ENCODE results near the gene SSBP3. TPM values are rescaled to one million over a fixed set of nuclear protein-coding genes. Genes with fewer than 3 reads are reported as not detected.

The SSBP3 gene
- polyA plus RNA-seq, 1 experiment = 34.3 TPM

DNA sequence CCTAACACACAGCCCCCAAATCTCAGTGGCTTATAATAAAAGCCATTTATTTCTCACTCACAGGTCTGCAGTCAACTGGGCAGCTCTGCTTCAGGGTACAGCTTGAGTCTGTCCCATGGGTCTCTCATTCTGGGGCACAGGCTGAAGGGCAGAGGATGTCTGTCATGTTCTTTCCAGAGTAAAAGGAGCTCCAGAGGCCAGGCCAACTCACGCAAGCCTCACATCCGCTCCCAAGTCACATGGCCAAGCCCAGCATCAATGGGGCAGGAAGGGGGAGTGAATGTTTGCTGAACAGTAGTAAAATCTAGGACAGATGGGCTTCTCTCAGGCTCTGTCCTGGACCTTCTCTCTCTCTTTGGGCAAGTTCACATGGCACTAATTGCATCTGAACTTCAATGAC, 7.1 kb upstream of the SSBP3 start:
- POLR2A ChIA-PET = no interaction called here
- CTCF ChIA-PET = interaction anchor here (0.6 to 1.3 kb wide), 3 partner anchors 70 to 76 kb away, joined by 3 to 5 read pairs (median 3); no protein-coding TSS in a partner anchor
- no peak overlapping the region for H3K27ac ChIP-seq (ENCODE audit: low read depth, low read length)

DNA sequence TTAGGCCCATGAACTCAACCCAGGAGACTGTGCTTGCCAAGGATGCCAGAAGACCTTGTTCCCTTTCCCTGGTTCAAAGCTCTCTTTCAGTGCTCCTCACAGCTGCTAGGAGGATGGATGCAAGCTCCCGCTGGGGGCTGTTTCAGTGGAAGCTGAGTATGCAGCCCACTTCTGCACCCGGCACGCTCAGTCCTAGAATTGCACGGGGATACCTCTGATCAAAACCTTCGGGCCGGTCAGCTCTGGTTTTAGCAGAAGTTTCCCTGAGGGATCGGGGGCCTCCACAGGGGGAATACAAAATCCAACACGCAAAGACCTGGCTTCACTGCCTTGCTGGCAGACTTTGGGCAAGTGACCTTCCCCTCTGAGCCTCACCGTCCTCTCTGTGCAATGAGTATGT, 4.2 kb upstream of the SSBP3 start:
- no peak overlapping the region for H3K27ac ChIP-seq (ENCODE audit: low read depth, low read length)
- CTCF ChIA-PET = interaction anchor here (1.1 kb wide), 1 partner anchor 78 kb away, joined by 4 read pairs; no protein-coding TSS in a partner anchor
- TF ChIP-seq, protein P1, sequence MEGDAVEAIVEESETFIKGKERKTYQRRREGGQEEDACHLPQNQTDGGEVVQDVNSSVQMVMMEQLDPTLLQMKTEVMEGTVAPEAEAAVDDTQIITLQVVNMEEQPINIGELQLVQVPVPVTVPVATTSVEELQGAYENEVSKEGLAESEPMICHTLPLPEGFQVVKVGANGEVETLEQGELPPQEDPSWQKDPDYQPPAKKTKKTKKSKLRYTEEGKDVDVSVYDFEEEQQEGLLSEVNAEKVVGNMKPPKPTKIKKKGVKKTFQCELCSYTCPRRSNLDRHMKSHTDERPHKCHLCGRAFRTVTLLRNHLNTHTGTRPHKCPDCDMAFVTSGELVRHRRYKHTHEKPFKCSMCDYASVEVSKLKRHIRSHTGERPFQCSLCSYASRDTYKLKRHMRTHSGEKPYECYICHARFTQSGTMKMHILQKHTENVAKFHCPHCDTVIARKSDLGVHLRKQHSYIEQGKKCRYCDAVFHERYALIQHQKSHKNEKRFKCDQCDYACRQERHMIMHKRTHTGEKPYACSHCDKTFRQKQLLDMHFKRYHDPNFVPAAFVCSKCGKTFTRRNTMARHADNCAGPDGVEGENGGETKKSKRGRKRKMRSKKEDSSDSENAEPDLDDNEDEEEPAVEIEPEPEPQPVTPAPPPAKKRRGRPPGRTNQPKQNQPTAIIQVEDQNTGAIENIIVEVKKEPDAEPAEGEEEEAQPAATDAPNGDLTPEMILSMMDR (IDR thresholded peaks at IDR 0.05; ENCODE audit: low read depth, low read length) = no peak
- DNase-seq (ENCODE audit: low read depth, low spot score) = no peak
- no peaks in the 10 kb centered on the region; the same call in 1 of the 2 replicates for H3K9me3 ChIP-seq (ENCODE audit: control insufficient read depth, insufficient read depth, low read length)
- H3K27me3 ChIP-seq (ENCODE audit: control insufficient read depth, insufficient read depth, low read length) = peaks cover 4% of the 10 kb centered on the region
- POLR2A ChIA-PET = no interaction called here
- H3K4me3 ChIP-seq (ENCODE audit: low read depth, low read length) = no peak overlapping the region

More for the DNA sequence above, 7.1 kb upstream of the SSBP3 start:
- peaks cover 14% of the 10 kb centered on the region for H3K27me3 ChIP-seq (ENCODE audit: control insufficient read depth, insufficient read depth, low read length)
- peak; percentile 7 for DNase-seq (ENCODE audit: low read depth, low spot score)
- H3K9me3 ChIP-seq (ENCODE audit: control insufficient read depth, insufficient read depth, low read length) = no peaks in the 10 kb centered on the region
- TF ChIP-seq, protein P1 (IDR thresholded peaks at IDR 0.05; ENCODE audit: low read depth, low read length) = no peak
- no peak overlapping the region for H3K4me3 ChIP-seq (ENCODE audit: low read depth, low read length)

DNA sequence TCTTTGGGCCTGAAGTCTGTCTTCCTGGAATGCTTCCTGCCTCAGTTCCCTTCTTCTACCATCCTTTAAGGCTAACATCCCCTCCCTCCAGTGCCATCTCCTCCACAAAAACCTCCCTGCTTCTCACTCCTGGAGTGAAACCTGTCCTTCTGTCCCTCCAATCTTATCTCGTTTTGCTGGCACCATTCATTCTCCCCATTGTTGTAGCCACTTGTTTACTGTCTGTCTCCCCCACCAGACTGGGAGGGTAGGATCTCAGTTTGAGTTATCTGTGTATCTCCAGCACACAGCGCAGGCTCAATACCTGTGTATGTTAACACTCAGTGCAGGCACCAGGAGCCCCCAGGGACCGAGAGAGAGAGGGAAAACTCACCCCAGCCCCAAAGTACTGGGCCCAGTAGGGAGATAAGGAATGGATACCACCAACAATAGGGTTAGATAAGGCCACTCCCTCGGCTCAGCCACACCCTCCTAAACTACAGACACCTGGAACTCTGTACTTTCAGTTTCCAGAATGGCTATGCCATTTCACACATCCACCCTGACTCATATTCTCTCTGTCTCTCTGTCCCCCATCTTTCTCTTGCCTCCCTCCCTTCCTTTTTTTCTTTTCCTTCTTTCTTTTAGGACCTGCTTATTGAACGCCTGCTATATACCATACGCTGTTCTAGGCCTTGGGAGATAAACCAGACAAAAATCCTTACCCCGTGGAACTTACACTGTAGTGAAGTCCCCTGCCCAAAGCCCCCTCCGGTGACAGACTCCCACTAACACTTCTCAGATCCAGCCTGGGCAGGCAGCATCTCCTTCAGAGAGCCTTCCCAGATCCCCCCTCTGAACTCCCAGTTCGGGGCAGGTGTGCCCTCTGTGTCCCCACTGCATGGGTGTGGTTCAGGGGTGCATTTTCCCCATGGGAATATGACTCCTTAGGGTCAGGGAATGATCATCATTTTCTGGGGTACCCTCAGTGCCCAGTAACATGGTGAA, 3.3 kb upstream of the SSBP3 start:
- no peak for DNase-seq (ENCODE audit: low read depth, low spot score)
- H3K27me3 ChIP-seq (ENCODE audit: control insufficient read depth, insufficient read depth, low read length) = no peaks in the 10 kb centered on the region
- no peak overlapping the region for H3K4me3 ChIP-seq (ENCODE audit: low read depth, low read length)
- POLR2A ChIA-PET = no interaction called here
- H3K27ac ChIP-seq (ENCODE audit: low read depth, low read length) = no peak overlapping the region
- no peaks in the 10 kb centered on the region; the same call in 1 of the 2 replicates for H3K9me3 ChIP-seq (ENCODE audit: control insufficient read depth, insufficient read depth, low read length)
- CTCF ChIA-PET = no interaction called here
- TF ChIP-seq, protein P1 (IDR thresholded peaks at IDR 0.05; ENCODE audit: low read depth, low read length) = no peak

DNA sequence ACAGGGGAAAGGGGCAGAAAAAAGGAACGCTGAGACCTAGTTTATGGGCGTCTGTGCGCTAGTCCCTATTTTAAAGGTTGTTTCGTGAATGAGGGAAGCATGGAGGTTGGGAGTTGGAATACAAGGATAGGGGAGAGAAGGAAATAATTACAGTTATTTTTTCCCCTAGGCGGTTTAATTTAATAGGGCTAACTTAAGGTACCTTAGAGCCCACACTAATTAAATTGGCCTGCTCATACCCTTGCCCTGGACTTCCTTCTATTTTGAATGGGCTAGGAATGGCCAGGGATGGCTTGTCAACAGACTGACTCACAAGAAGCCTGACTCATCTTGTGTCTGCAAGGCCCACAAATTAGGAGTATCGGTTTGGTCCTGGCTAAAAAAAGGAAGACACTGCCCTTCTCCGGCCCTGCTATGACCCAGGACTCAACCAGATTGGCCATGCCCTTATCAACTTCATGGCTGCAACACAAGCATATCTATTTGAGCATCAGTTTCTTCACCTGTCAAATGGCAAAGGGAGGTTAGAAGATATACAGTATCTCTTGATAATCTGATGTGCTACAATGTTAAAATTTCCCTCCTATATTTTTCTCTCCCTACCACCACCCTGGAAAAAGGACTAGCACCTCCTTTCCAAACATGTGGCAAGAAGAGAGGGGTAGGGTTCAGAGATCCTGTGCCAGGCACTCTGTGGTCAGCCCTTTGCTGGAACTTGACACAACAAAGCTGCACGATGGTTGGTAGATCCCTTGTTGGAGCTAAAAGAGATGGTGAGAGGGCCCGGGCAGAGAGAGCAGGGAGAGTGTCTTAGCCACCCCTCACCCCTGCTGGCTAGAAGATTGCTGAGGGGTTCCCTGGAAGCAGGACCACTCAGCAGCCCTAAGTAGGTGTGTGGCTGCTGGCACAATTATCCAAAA, 2.2 kb upstream of the SSBP3 start:
- no peak overlapping the region for H3K4me3 ChIP-seq (ENCODE audit: low read depth, low read length)
- H3K9me3 ChIP-seq (ENCODE audit: control insufficient read depth, insufficient read depth, low read length) = no peaks in the 10 kb centered on the region; the same call in 1 of the 2 replicates
- peak overlapping the region; percentile 79 for H3K27ac ChIP-seq (ENCODE audit: low read depth, low read length)
- ChIA-PET POLR2A (interaction anchor here (0.6 to 2.3 kb wide), 6 partner anchors 73 to 209 kb away, joined by 3 to 19 read pairs (median 7); partner anchors contain the start of genes CYB5RL and MRPL37), CTCF (interaction anchor here (2.3 kb wide), 2 partner anchors 81 to 135 kb away, joined by 9 to 38 read pairs; no protein-coding TSS in a partner anchor)
- peak; percentile 47 for DNase-seq (ENCODE audit: low read depth, low spot score)
- TF ChIP-seq, protein P1 (IDR thresholded peaks at IDR 0.05; ENCODE audit: low read depth, low read length) = no peak
- H3K27me3 ChIP-seq (ENCODE audit: control insufficient read depth, insufficient read depth, low read length) = no peaks in the 10 kb centered on the region
